Measurements from ENCODE around the gene HCAR1.
"Not testable (repeated sequence)": the region's sequence is repeated elsewhere in the genome, so short reads cannot be mapped to it uniquely, and the experiment has no call there.

Gene HCAR1

GRCh38 chr12:122730215-122731014, at the start of gene HCAR1:
HCAR1 (minus strand) TSS chr12:122730844; CDS start chr12:122730339, 505 bp downstream.
- no peak for DNase-seq (ENCODE audit: low spot score)

- DNase-seq (ENCODE audit: low spot score) = no peak
Measured at GRCh38 chr12:122757568-122757967, 26.9 kb upstream of the HCAR1 start.

- no peak for DNase-seq (ENCODE audit: low spot score)
Measured at GRCh38 chr12:122754790-122755189, 24.1 kb upstream of the HCAR1 start.

- no peak for DNase-seq (ENCODE audit: low spot score)
Measured at GRCh38 chr12:122753319-122753650, 22.6 kb upstream of the HCAR1 start.

- peak; percentile 98 for DNase-seq (ENCODE audit: low spot score)
Measured at GRCh38 chr12:122752464-122753318, 22.0 kb upstream of the HCAR1 start, which contains the start of gene DENR. DENR (plus strand) TSS chr12:122752824; CDS start chr12:122753702, 878 bp downstream.

GRCh38 chr12:122750781-122751515, 20.3 kb upstream of the HCAR1 start:
- not testable (repeated sequence) for DNase-seq (ENCODE audit: low spot score)

GRCh38 chr12:122749569-122750332, 19.1 kb upstream of the HCAR1 start:
- DNase-seq (ENCODE audit: low spot score) = no peak

GRCh38 chr12:122747224-122748135, 16.8 kb upstream of the HCAR1 start:
- no peak for DNase-seq (ENCODE audit: low spot score)

- DNase-seq (ENCODE audit: low spot score) = no peak
Measured at GRCh38 chr12:122743895-122744525, 13.4 kb upstream of the HCAR1 start.

GRCh38 chr12:122740351-122740750, 9.7 kb upstream of the HCAR1 start:
- DNase-seq (ENCODE audit: low spot score) = no peak

- DNase-seq (ENCODE audit: low spot score) = no peak
Measured at GRCh38 chr12:122738571-122738970, 7.9 kb upstream of the HCAR1 start.

- DNase-seq (ENCODE audit: low spot score) = no peak
Measured at GRCh38 chr12:122732611-122733010, 2.0 kb upstream of the HCAR1 start.

- no peak for DNase-seq (ENCODE audit: low spot score)
Measured at GRCh38 chr12:122732170-122732569, 1.5 kb upstream of the HCAR1 start.

GRCh38 chr12:122729583-122730214, 945 bp downstream of the HCAR1 start:
- DNase-seq (ENCODE audit: low spot score) = no peak

GRCh38 chr12:122726080-122726558, 4.5 kb downstream of the HCAR1 start:
- no peak for DNase-seq (ENCODE audit: low spot score)

GRCh38 chr12:122725452-122726079, 5.1 kb downstream of the HCAR1 start:
- no peak for DNase-seq (ENCODE audit: low spot score)

GRCh38 chr12:122724641-122725243, 5.9 kb downstream of the HCAR1 start:
- no peak for DNase-seq (ENCODE audit: low spot score)

- DNase-seq (ENCODE audit: low spot score) = no peak
Measured at GRCh38 chr12:122722387-122722786, 8.3 kb downstream of the HCAR1 start.
